Measurements from ENCODE around the gene TAC4. TPM values are rescaled to one million over a fixed set of nuclear protein-coding genes. Genes with fewer than 3 reads are reported as not detected.

The TAC4 gene
- total RNA-seq, 1 experiment from 2014 or later: not detected

DNA sequence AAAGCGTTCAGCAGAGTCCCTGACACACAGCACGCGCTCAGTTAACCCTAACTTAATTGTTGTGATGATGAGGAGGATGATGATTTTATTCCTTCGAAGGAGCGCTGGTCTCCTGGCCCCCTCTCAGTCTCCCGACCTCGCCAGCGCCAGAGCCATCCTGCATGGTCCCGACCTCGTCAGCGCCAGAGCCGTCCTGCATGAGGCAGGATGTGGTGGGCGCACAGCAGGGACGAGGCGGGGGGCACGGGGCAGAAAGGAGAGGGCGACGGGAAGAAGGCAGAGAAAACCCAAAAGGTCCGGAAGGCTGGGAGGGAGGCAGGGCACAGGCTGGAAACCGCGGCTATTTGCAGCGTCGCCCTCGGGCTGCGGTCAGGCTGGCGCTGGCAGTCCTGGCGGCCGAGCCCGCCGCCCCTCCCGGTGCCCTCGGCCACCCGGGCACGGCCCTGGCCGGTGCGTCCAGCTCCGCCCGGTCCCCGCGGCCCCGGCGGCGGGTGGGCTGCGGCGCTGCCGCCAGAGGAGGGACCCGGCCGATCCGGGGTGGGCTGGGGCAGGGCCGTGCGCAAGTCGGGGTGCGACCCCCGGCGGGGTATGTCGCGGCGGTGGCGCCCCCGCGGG is 3.0 kb upstream of the TAC4 start:
- no peaks in the 10 kb centered on the region for H3K79me1 ChIP-seq (ENCODE audit: insufficient read depth, low read depth, low read length, poor library complexity, severe bottlenecking)
- no peak overlapping the region for H3K9ac ChIP-seq (ENCODE audit: extremely low read depth, insufficient read length, low read length)
- H3K9me3 ChIP-seq (ENCODE audit: control insufficient read depth, low read depth, low read length): no peaks in the 10 kb centered on the region
- no CpG with 5 or more reads among the region's 61 CpGs for WGBS (ENCODE audit: extremely low coverage, insufficient read length, low lambda C conversion rate)
- no peak overlapping the region for H3K14ac ChIP-seq (ENCODE audit: insufficient read depth, low read length)
- H3K56ac ChIP-seq (ENCODE audit: insufficient read length, low read depth, low read length): no peak overlapping the region
- H4K5ac ChIP-seq (ENCODE audit: insufficient read length, low read depth, low read length): no peak overlapping the region
- Mint-ChIP-seq H3K36me3 (ENCODE audit: insufficient read depth in 1 of 3, low read depth in 3 of 3) (peaks cover 0 to 3% (median 0%) of the 10 kb centered on the region in 3 experiments; a peak in 2 of 7 replicates), H3K27me3 (ENCODE audit: low read depth) (peaks cover 60% of the 10 kb centered on the region), H3K27ac (peak overlapping the region in 1 of 3 experiments; percentile 62; a peak in 1 of 7 replicates), H3K4me3 (peak overlapping the region; percentile 67 to 86), H3K9me3 (no peaks in the 10 kb centered on the region), H3K4me1 (peaks cover 14 to 25% of the 10 kb centered on the region in 2 experiments)
- H3K18ac ChIP-seq (ENCODE audit: insufficient read length, low read depth, low read length): no peak overlapping the region
- no peak overlapping the region for H3K27ac ChIP-seq (ENCODE audit: insufficient read length, low read depth, low read length)
- peaks cover 3% of the 10 kb centered on the region for H3K23me2 ChIP-seq (ENCODE audit: insufficient read length, low read depth, low read length, poor library complexity, severe bottlenecking)
- no peak overlapping the region for H2BK120ac ChIP-seq (ENCODE audit: low read depth, low read length, poor library complexity, severe bottlenecking)
- TF ChIP-seq, protein P1, sequence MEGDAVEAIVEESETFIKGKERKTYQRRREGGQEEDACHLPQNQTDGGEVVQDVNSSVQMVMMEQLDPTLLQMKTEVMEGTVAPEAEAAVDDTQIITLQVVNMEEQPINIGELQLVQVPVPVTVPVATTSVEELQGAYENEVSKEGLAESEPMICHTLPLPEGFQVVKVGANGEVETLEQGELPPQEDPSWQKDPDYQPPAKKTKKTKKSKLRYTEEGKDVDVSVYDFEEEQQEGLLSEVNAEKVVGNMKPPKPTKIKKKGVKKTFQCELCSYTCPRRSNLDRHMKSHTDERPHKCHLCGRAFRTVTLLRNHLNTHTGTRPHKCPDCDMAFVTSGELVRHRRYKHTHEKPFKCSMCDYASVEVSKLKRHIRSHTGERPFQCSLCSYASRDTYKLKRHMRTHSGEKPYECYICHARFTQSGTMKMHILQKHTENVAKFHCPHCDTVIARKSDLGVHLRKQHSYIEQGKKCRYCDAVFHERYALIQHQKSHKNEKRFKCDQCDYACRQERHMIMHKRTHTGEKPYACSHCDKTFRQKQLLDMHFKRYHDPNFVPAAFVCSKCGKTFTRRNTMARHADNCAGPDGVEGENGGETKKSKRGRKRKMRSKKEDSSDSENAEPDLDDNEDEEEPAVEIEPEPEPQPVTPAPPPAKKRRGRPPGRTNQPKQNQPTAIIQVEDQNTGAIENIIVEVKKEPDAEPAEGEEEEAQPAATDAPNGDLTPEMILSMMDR (conservative IDR thresholded peaks at IDR 0.05): no peak
- no peak overlapping the region for H2AK5ac ChIP-seq (ENCODE audit: insufficient read length, low read length)
- H4K8ac ChIP-seq (replicated peaks; ENCODE audit: insufficient read length, low read depth, low read length): no peak overlapping the region
- H3K4ac ChIP-seq (ENCODE audit: low read depth, low read length): no peak overlapping the region
- no peak overlapping the region for H3T11ph ChIP-seq (ENCODE audit: low read length)
- peak; percentile 66 for DNase-seq
- H3K23ac ChIP-seq (ENCODE audit: insufficient read length, low read depth, low read length): no peak overlapping the region
- H2BK20ac ChIP-seq (ENCODE audit: low read depth, low read length, poor library complexity, severe bottlenecking): no peak overlapping the region
- H4K91ac ChIP-seq (ENCODE audit: insufficient read length, low read depth, low read length): no peak overlapping the region
- no peak overlapping the region for H2BK15ac ChIP-seq (ENCODE audit: low read depth, low read length)
- no peaks in the 10 kb centered on the region; the same call in 1 of the 2 replicates for H3K27me3 ChIP-seq (ENCODE audit: insufficient read depth, low read length)
- no peaks in the 10 kb centered on the region for H3K79me2 ChIP-seq (ENCODE audit: insufficient read depth, low read length)
- no peaks in the 10 kb centered on the region for H4K20me1 ChIP-seq (ENCODE audit: control insufficient read depth, insufficient read depth, insufficient read length)
- no peak overlapping the region for H2AFZ ChIP-seq (ENCODE audit: low read length)
- no peaks in the 10 kb centered on the region for H3K4me1 ChIP-seq (ENCODE audit: insufficient read depth, low read length)
- no peak overlapping the region for H2BK5ac ChIP-seq (ENCODE audit: insufficient read length, low read length)
- H3K4me2 ChIP-seq (ENCODE audit: insufficient read depth, insufficient read length, low read length): peak overlapping the region; percentile 62
- no peak overlapping the region for H2BK12ac ChIP-seq (ENCODE audit: insufficient read length, low read depth, low read length)
